CD4-positive, CD25-positive, alpha-beta regulatory T cell (primary cell): ENCODE results near the gene TTPAL. TPM values are rescaled to one million over a fixed set of nuclear protein-coding genes. Genes with fewer than 3 reads are reported as not detected.

Experiments used
- ATAC-seq, 2 donors: fragments of 150-1000 bp; cut with Tn5 transposase; one replicate each; pipeline ENCODE4 v1.10.0; 2021; ENCODE audit warnings: low read depth in 2 of 2, moderate number of reproducible peaks in 2 of 2, moderate library complexity in 1 of 2
- DNase-seq, 3 donors: peaks; one replicate each; pipeline versions ENCODE4 v3.0.0 to v3.0.0-alpha.2; 2012 to 2022; ENCODE audit warnings: mixed read lengths in 1 of 3
- H3K27ac ChIP-seq: one replicate; pipeline ENCODE4 v1.7.0; 2013; ENCODE audit warnings: mild to moderate bottlenecking, low read length; ENCODE audit not compliant: insufficient read depth, poor library complexity, severe bottlenecking
- H3K27me3 ChIP-seq: one replicate; pipeline ENCODE4 v1.7.0; 2013; ENCODE audit warnings: low read length; ENCODE audit not compliant: control insufficient read depth, insufficient read depth
- H3K36me3 ChIP-seq: one replicate; pipeline ENCODE4 v1.7.0; 2013; ENCODE audit warnings: mild to moderate bottlenecking, low read length, moderate library complexity; ENCODE audit not compliant: control insufficient read depth, insufficient read depth
- H3K4me1 ChIP-seq: 2 replicates; pipeline ENCODE4 v1.7.0; 2013; ENCODE audit warnings: mild to moderate bottlenecking, low read length; ENCODE audit not compliant: insufficient read depth, control insufficient read depth, poor library complexity, severe bottlenecking
- H3K4me3 ChIP-seq: one replicate; pipeline ENCODE4 v1.7.0; 2013; ENCODE audit warnings: low read depth, mild to moderate bottlenecking, low read length, moderate library complexity
- H3K9me3 ChIP-seq, 2 experiments: 1 replicate in 1 of 2; 2 replicates in 1 of 2; pipeline ENCODE4 v1.7.0; 2013; ENCODE audit warnings: low read length in 2 of 2, mild to moderate bottlenecking in 1 of 2, moderate library complexity in 1 of 2; ENCODE audit not compliant: control insufficient read depth in 2 of 2
- H3K27ac Mint-ChIP-seq, 3 donors: one replicate each; pipeline ENCODE4 v1.8.0; 2020 to 2022; ENCODE audit warnings: mild to moderate bottlenecking in 3 of 3, mixed read lengths in 3 of 3, moderate library complexity in 2 of 3
- H3K27me3 Mint-ChIP-seq: one replicate; pipeline ENCODE4 v1.8.0; 2022; ENCODE audit warnings: mild to moderate bottlenecking, mixed read lengths
- H3K36me3 Mint-ChIP-seq: one replicate; pipeline ENCODE4 v1.8.0; 2020; ENCODE audit warnings: mixed read lengths
- H3K4me1 Mint-ChIP-seq, 4 donors: one replicate each; pipeline ENCODE4 v1.8.0; 2020 to 2022; ENCODE audit warnings: mixed read lengths in 4 of 4, mild to moderate bottlenecking in 1 of 4
- H3K4me3 Mint-ChIP-seq, 4 donors: one replicate each; pipeline ENCODE4 v1.8.0; 2020 to 2022; ENCODE audit warnings: mild to moderate bottlenecking in 4 of 4, mixed read lengths in 4 of 4, moderate library complexity in 3 of 4
- H3K9me3 Mint-ChIP-seq, 7 donors: one replicate each; pipeline ENCODE4 v1.8.0; 2020 to 2022; ENCODE audit warnings: mixed read lengths in 7 of 7, mild to moderate bottlenecking in 3 of 7, moderate library complexity in 2 of 7
- polyA plus RNA-seq, 4 donors: library from polyadenylated mRNA; unstranded; fragments of 300-500 nt; fragmentation: Illumina TruSeq; gene quantifications; one replicate each; pipeline ENCODE4 v1.2.3, GENCODE V29; 2021
- total RNA-seq: library from RNA; stranded (reverse); gene quantifications from one replicate; pipeline ENCODE4 v1.2.3, GENCODE V29; 2022

TTPAL gene
- total and polyA plus RNA-seq, 5 donors from 2014 or later: 11.5 to 14.4 (median 13.2) TPM

DNA sequence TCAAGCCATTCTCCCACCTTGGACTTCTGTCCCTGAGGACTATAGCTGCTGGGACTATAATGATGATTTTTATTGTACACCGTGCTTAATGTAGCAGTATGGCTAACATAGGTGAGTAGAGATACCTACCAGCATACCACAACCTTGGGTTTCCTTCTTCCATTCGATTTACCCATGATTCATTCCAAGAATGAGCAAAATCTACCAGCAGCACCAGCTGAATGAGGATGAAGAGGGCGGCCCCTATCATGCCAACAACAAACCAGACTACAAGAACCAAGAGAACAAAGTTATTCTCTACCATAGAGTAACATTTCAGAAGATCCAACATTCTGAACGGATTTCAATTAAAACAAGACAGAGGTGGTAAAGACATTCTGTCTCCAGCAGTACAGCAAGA is 34.1 kb downstream of the TTPAL start:
- Histone ChIP-seq H3K9me3 (no peaks in the 10 kb centered on the region), H3K27me3 (no peaks in the 10 kb centered on the region), H3K36me3 (peaks cover 79% of the 10 kb centered on the region), H3K27ac (no peak overlapping the region), H3K4me3 (no peak overlapping the region), H3K4me1 (peaks cover 15% of the 10 kb centered on the region)
- DNase-seq: no peak
- Mint-ChIP-seq H3K36me3 (peaks cover 31% of the 10 kb centered on the region), H3K4me1 (peaks cover 18 to 28% (median 22%) of the 10 kb centered on the region in 4 donors), H3K27ac (peak overlapping the region in 1 of 3 donors; percentile 43), H3K4me3 (peak overlapping the region in 1 of 4 donors; percentile 4), H3K27me3 (no peaks in the 10 kb centered on the region), H3K9me3 (no peaks in the 10 kb centered on the region)
- ATAC-seq: no peak

DNA sequence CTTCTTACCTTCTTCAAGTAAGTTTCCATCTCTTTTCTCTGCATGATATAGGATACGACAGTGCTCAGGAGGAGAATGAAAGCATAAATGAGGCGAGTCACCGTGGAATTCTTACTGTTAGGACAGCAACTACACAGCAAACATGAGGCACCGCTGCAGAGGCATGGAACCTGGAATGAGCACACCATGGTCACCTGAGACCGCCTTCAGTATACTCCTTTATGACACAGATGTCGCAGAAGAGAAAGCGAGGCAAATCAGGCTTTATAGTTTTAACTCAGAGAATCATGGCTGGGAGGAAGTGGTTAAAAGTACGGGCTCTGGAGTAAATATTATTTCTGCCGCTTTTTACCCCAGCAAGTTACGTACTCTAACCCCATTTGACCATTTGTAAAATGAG is 38.2 kb downstream of the TTPAL start:
- H3K4me3 Mint-ChIP-seq: peak overlapping the region; percentile 9 to 79 (median 62)
- H3K4me1 Mint-ChIP-seq: peaks cover 36 to 60% (median 46%) of the 10 kb centered on the region in 4 donors
- no peaks in the 10 kb centered on the region for H3K27me3 ChIP-seq
- peak in 1 of 3 donors; percentile 60 for DNase-seq
- peaks cover 37% of the 10 kb centered on the region for H3K36me3 Mint-ChIP-seq
- H3K27me3 Mint-ChIP-seq: no peaks in the 10 kb centered on the region
- peak in 1 of 2 donors; percentile 37 for ATAC-seq
- H3K36me3 ChIP-seq: peaks cover 61% of the 10 kb centered on the region
- H3K27ac ChIP-seq: peak overlapping the region; percentile 59
- peak overlapping the region; percentile 64 for H3K4me3 ChIP-seq
- peak overlapping the region; percentile 10 to 69 (median 55) for H3K27ac Mint-ChIP-seq
- peaks cover 47% of the 10 kb centered on the region for H3K4me1 ChIP-seq
- H3K9me3 Mint-ChIP-seq: no peaks in the 10 kb centered on the region
- no peaks in the 10 kb centered on the region for H3K9me3 ChIP-seq

DNA sequence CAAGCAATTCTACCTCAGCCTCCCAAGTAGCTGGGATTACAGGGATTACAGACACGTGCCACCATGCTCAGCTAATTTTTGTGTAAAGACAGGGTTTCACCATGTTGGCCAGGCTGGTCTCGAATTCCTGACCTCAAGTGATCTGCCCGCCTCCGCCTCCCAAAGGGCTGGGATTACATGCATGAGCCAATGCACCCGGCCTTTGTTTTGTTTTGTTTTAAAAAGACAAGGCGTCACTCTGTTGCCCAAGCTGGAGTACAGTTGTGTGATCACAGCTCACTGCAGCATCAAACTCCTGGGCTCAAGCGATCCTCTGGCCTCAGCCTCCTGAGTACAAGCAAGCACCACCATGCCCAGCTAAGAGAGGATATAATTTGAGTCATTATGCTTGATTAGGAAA is 40.8 kb downstream of the TTPAL start:
- Histone ChIP-seq H3K36me3 (peaks cover 42% of the 10 kb centered on the region), H3K27me3 (no peaks in the 10 kb centered on the region), H3K4me1 (peaks cover 71% of the 10 kb centered on the region), H3K27ac (no peak overlapping the region), H3K4me3 (no peak overlapping the region), H3K9me3 (no peaks in the 10 kb centered on the region)
- Mint-ChIP-seq H3K36me3 (peaks cover 32% of the 10 kb centered on the region), H3K27me3 (no peaks in the 10 kb centered on the region), H3K4me1 (peaks cover 43 to 78% (median 57%) of the 10 kb centered on the region in 4 donors), H3K4me3 (peak overlapping the region in 3 of 4 donors; percentile 23 to 35 (median 24)), H3K9me3 (no peaks in the 10 kb centered on the region), H3K27ac (peak overlapping the region in 1 of 3 donors; percentile 82)
- no peak for DNase-seq
- no peak for ATAC-seq

DNA sequence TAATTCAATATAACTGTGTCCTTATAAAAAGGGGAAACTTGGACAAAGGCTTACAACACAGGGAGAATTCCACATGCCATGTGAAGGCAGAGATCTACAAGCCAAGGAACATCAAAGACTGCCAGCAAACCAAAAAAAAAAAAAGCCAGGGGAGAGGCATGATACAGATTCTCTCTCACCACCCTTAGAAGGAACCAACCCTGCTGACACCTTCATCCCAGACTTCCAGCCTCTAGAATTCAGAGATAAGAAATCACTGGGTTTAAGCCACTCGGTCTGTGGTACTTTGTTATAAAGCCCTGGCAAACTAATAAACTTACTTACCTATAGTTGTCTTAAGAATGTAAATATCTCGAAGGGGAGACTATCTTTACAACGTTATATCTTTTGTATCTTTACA is 41.8 kb downstream of the TTPAL start:
- Mint-ChIP-seq H3K9me3 (no peaks in the 10 kb centered on the region), H3K36me3 (peaks cover 27% of the 10 kb centered on the region), H3K27ac (peak overlapping the region in 2 of 3 donors; percentile 49 to 55), H3K27me3 (no peaks in the 10 kb centered on the region), H3K4me3 (peak overlapping the region; percentile 1 to 83 (median 48)), H3K4me1 (peaks cover 45 to 82% (median 60%) of the 10 kb centered on the region in 4 donors)
- DNase-seq: no peak
- H3K9me3 ChIP-seq: no peaks in the 10 kb centered on the region
- ATAC-seq: no peak
- H3K27ac ChIP-seq: peak overlapping the region; percentile 33
- peaks cover 74% of the 10 kb centered on the region for H3K4me1 ChIP-seq
- H3K27me3 ChIP-seq: no peaks in the 10 kb centered on the region
- peaks cover 36% of the 10 kb centered on the region for H3K36me3 ChIP-seq
- H3K4me3 ChIP-seq: peak overlapping the region; percentile 43

DNA sequence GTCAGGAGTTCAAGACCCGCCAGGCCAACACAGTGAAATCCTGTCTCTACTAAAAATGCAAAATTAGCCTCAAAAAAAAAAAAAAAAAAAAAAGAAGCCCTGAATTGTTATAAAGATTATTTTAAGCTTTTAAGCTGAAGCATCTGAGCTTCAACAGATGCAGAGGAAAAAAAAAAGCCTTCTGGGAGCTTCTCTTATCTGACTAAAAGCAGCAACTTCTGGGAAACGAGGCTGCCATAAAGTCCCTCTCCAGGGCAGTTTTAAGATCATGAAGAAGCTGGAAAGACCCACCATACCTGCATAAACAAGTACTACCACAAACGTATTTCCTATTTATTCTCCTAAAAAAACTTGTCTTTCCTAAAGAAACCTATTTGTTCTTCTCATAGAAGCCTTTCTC is 42.6 kb downstream of the TTPAL start:
- H3K27ac Mint-ChIP-seq: peak overlapping the region in 2 of 3 donors; percentile 94 to 97
- H3K4me3 Mint-ChIP-seq: peak overlapping the region; percentile 1 to 88 (median 78)
- Histone ChIP-seq H3K36me3 (peaks cover 29% of the 10 kb centered on the region), H3K9me3 (no peaks in the 10 kb centered on the region), H3K4me3 (peak overlapping the region; percentile 19), H3K27ac (peak overlapping the region; percentile 42), H3K4me1 (peaks cover 75% of the 10 kb centered on the region), H3K27me3 (no peaks in the 10 kb centered on the region)
- peaks cover 40 to 82% (median 56%) of the 10 kb centered on the region in 4 donors for H3K4me1 Mint-ChIP-seq
- DNase-seq (no peak), ATAC-seq (no peak)
- H3K36me3 Mint-ChIP-seq: peaks cover 21% of the 10 kb centered on the region
- no peaks in the 10 kb centered on the region for H3K27me3 Mint-ChIP-seq
- no peaks in the 10 kb centered on the region for H3K9me3 Mint-ChIP-seq

DNA sequence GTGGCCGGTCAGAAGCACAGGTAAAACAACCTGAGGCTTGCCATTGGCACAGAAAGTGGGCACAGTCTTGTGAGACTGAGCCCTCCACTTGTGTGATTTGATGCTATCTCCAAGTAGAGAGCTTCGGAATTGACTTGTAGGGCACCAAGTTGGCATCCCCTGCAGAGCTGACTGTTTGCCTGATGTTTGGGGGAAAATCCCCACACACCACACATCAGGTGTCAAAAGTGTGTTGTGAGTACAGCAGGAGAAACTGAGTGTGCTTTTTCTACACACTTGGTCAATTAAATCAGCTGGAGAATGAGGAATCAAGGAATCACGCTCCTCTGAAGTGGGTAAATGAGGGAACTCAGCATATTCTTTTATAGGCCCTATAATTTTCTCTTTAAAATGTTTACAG is 45.2 kb downstream of the TTPAL start:
- DNase-seq: no peak
- Histone ChIP-seq H3K27me3 (no peaks in the 10 kb centered on the region), H3K36me3 (peaks cover 22% of the 10 kb centered on the region), H3K9me3 (no peaks in the 10 kb centered on the region), H3K4me3 (peak overlapping the region; percentile 99), H3K4me1 (peaks cover 54% of the 10 kb centered on the region), H3K27ac (peak overlapping the region; percentile 97)
- H3K4me3 Mint-ChIP-seq: peak overlapping the region; percentile 88 to 92 (median 92)
- H3K4me1 Mint-ChIP-seq: peaks cover 27 to 62% (median 41%) of the 10 kb centered on the region in 4 donors
- H3K9me3 Mint-ChIP-seq: no peaks in the 10 kb centered on the region
- peak overlapping the region; percentile 93 to 97 (median 97) for H3K27ac Mint-ChIP-seq
- no peak for ATAC-seq
- H3K36me3 Mint-ChIP-seq: peaks cover 12% of the 10 kb centered on the region
- no peaks in the 10 kb centered on the region for H3K27me3 Mint-ChIP-seq

DNA sequence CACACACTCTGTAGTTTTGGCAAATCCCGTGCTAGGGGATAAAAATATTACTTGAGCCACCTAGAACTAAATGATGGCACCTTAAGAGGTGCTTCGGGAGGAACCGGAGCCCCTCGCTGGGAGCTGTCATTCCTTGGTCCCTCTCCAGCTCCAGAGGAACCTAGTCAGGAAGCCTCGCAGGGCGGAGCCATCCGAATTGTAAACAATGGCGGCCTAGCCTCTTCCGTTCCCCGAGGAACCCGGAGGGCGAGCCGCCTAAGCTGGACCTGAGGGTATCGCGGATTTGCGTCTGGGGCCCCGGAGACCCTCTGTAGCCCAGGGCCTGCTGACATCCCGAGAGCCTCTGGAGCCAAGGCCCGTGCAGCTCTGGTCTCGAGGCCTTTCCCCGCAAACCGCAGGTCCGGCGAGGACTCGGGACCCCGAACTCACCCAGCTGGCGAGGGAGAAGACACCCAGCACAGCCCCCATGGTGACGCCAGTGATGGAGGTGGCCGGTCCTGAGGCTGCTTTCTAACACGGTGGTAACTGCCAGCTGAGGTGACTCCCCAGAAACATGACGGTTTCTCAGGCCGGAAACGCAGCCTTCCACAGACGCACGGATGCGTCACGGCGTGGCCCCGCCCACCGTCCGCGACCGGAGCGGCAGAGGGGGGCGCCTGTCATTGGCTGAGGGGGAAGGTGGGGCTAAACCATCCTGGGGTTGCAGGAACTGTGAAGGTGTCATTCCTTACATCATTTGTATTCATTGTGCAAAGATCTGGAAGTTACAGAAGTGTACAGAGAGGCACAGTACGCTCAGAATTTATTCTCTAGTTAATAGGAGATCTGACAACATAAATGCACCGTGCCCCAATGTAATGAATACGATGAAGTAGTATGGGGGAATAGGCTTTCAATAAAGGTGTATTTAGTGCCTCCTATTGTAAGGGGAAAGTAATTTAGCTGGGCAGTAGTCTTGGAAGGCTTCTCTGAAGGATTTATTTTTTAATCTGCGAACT is 46.1 kb downstream of the TTPAL start, which contains the start of gene SERINC3:
Gene SERINC3, minus strand, starts transcription at position 587 of the 998 bp plus-strand sequence. Its CDS starts 119 bp downstream, at position 468.
- peaks cover 25 to 59% (median 39%) of the 10 kb centered on the region in 4 donors for H3K4me1 Mint-ChIP-seq
- peak within 1 kb of the TSS; percentile 88 to 92 (median 92) for H3K4me3 Mint-ChIP-seq
- peak; percentile 98 to 99 for ATAC-seq
- H3K36me3 ChIP-seq: peaks cover 18% of the 10 kb centered on the region
- no peaks in the 10 kb centered on the region for H3K27me3 Mint-ChIP-seq
- H3K36me3 Mint-ChIP-seq: peaks cover 9% of the 10 kb centered on the region
- H3K27me3 ChIP-seq: no peaks in the 10 kb centered on the region
- peak within 1 kb of the TSS; percentile 99 for H3K4me3 ChIP-seq
- peak within 1 kb of the TSS; percentile 93 to 97 (median 97) for H3K27ac Mint-ChIP-seq
- peaks cover 48% of the 10 kb centered on the region for H3K4me1 ChIP-seq
- no peaks in the 10 kb centered on the region for H3K9me3 Mint-ChIP-seq
- DNase-seq: peak; percentile 96 to 98 (median 96)
- H3K9me3 ChIP-seq: no peaks in the 10 kb centered on the region
- peak within 1 kb of the TSS; percentile 97 for H3K27ac ChIP-seq
